GM19455 (cell line): ENCODE results near the gene RAI2.

ENCODE experiments used
- ATAC-seq: cut with Tn5 transposase; IDR thresholded peaks from one replicate; pipeline ENCODE4 v1.9.1; 2021; ENCODE audit not compliant: unreplicated experiment

Gene RAI2

GRCh38 chrX:17860811-17861488 is at the start of gene RAI2:
Gene RAI2 (minus strand): TSS chrX:17861298. CDS start chrX:17802010, 59,288 bp downstream.
- no peak for ATAC-seq

DNA sequence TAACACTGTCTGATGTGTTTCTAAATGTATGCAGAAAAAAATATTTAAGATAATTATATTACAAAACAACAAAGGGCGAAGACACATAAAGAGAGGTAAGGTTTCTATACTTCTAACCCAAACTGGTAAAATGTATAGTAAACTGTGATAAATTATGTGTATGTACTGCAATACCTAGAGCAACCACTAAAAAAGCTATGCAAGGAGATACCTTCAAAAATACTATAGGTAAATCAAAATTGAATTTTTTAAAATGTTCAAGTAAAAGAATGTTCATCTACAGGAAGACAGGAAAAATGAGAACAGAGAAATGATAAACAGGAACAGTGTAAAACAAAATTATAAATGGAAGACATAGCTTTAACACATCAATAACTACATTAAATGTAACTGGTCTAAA is 27.3 kb upstream of the RAI2 start:
- ATAC-seq, result no peak

GRCh38 chrX:17882680-17883079 is 21.6 kb upstream of the RAI2 start:
- ATAC-seq, result no peak

DNA sequence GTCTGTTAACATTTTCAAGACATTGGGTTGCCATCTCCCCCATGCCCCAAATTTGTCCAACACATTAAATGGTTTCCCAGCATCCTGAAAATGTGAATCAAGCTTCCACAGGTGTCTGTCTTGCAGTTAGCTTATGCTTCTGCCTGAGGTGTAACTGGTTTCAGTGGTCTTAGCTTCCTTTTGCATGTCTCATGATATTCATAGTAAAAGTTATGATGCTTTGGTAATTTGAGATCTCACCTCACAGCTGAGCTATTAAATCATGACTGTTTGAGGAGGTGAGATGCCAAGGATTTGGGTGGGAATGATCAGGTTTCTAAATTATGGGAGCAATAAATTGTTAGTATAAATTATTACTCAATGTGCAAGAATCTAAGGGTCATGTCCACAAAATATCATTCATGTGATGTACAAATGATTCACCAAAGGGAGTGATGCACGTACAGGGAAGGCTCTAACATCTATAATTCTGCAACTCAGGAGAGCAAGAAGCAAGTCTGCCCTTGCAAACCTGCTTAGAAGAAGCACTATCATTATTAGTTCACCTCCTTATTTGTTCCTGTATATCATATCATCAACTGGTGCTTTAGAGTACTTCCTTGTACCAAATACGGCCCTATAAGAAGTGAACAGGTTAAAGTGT is 17.1 kb upstream of the RAI2 start:
- ATAC-seq, result no peak

DNA sequence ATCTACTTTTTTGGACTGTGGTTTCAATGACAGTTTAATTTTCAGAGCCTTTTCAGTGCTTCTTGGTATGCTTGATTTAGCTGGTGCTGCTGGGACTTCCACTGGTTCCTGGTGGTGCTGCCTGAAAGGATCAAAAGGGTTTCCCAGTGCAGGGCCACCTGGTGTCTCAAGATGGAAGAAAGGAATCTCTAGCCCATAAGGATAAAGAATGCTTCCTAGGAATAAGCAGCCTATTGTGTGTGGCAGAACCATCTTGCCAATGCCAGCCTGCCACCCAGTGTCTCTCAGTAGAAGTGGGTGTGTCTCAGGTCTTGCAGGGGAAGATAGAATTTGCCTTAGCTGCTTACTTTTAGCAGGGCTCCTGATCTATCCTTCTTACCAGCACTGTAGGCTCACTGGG is 15.0 kb upstream of the RAI2 start:
- no peak for ATAC-seq

DNA sequence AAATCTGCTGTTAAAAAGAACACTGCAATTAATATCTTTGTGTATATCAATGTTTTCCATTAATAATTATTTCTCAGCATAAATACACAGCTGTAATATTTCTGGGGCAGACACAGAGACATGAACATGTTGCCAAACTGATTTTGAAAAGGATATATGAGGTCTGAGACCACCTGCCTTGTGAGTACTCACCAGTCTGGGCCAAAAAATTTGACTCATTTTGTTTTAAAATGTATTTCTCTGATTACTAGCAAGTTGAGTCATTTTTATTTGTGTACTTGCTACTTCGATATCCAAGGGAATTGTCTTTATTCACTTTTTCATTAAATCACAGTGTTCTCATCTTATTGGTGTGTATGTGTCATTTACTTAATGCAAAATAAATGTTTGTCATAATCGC is 8.5 kb upstream of the RAI2 start:
- ATAC-seq, result no peak

DNA sequence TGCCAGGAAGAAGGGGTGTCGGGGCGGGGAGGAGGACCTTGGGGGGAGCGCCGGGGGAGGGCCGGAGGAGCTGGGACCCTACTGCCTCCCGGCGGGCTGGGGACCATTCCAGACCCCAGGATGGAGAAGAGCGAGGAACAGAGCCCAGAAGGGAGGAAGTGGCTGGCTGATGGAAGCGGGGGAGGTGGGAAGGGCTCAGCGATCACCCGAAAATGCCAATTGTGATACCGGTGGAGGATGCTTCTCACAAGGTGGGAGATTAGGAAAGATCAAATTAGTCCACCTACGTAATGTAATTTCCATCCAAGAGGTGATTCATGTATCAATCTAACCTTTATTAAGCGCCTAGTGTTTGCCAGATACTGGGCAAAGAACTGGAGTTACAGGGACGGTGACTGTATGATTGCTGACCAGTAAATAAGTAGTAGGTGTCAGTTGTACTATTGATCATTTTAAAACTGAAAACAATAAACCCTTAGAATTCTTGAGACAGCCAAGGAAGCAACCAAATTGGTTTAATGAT is 452 bp upstream of the RAI2 start:
- no peak for ATAC-seq

DNA sequence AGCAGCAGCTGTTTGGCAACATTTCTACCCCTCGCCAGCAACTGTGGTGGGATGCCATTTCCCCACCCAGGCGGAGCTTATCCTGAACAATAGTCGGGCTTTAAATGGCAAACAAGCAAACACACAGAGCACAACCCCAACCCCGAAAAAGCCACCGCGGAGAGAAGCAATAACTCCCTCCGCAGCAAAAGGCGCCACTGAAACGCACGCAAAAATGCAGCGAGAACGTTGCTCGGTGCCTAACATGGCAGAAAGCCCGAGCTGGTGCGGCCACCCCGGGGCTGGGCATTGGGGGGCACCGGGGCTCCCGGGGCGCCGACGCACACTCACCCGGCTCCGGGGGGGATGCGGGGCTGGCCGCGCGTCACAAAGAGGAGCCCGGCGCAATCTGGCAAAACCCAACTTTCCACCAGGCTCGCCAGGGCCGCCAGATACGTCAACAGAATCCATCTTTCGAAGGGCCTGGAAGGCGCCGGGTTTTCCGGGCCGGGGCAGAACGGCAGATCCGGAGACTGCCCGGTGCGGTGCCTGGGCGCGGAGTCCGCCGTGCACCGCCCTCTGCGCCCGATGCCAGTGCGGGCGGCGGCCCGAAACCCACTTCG is 818 bp downstream of the RAI2 start:
- no peak for ATAC-seq

DNA sequence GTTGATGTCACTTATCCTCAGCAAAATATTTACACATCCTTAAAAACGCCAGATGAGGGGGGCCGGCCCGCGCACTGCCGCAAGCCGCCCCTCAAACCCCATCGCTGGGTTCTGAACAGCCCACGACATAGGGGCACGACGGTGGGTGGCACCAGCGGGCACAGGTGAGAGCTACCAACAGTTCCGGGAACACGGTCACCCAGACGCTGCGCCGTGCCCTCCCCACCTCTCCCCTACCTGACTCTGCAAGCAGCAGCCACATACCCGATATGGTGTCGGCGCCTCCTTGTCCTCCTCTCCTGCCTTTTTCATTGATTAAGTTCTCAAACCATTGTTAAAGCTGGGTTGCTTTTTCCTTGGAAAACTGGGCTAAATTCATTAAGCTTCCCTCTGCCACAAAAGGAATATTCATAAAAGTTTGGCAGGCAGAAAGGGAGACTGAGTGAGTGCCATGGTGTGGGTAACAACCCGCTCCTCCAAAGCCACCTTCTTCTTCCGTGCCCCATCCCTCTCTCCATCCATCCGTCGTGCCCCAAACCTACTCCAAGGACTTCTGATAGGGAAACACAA is 1.4 kb downstream of the RAI2 start:
- no peak for ATAC-seq

GRCh38 chrX:17854531-17854930 is 6.6 kb downstream of the RAI2 start:
- ATAC-seq, result no peak

GRCh38 chrX:17854069-17854468 is 7.0 kb downstream of the RAI2 start:
- ATAC-seq, result no peak

DNA sequence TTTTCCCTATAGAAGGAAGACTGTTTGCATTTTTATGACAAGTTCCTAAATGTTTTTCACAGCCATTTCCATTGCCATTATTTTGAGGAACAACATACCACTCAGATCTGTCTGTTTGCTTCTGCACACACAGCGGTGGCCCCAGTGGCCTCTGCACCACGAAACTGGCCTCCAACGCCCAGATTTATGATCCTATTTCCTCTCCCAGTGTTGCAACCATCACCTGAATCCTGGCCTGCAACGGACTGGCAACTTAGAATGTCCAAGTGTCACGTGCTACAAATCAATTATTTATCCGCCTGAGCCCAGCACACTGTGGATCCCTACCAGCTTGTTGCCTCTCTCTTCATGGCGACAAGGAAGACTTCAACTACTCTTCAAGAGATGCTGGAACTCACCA is 9.2 kb downstream of the RAI2 start:
- no peak for ATAC-seq

GRCh38 chrX:17848545-17849265 is 12.4 kb downstream of the RAI2 start:
- ATAC-seq, result no peak

DNA sequence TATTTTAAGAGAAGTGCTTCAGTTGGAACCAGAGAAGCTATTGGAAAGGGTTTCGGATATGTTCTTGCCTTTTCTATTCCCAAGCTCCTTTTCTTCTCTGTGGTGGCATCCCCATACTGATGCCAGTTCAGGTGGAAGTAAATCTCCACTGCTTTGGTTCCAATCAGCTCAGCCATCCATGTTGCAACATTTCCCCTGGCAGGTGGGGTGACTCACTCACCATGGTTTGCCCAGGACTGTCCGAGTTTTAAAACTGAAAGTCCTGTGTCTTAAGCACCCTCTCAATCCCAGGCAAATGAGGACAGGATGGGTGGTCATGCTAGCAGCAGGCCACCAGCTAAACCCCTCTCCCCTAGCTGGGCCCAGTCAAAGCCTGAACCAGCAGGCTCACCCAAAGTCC is 15.1 kb downstream of the RAI2 start:
- no peak for ATAC-seq

GRCh38 chrX:17844236-17844635 is 16.9 kb downstream of the RAI2 start:
- no peak for ATAC-seq

DNA sequence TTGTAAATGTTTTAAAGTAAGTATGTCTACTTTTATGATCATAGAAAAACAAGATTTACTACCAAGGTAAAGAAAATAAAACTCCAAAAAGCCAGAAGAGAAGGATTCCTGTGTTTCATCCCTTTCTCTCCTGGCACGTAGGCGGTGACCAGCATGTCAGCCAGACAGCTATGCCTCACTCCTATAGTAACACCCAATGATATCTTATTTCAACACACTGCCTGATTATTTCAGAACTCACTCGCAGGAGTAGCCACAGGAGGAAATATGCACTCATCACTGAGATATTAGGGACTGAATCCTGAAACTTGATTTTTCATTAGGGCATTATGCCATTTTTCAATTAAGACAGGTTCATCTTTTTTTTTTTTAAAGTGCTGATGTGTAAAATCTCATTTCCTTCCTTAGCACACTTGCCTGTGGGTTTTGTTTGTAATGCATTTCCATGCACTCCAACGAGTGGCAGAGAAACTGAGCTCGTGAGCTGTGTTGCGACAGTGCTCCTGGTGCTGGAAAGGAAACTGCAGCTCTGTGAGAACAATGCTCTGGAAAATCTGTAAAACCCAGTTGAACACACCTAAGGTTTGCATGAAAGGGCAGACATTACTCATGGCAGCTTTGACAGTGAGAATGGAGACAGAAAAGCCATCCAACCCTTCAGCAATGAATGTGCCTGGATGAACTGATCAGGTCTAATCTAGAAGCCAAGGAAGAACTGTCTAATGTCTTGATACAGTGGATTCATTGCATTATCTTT is 18.2 kb downstream of the RAI2 start:
- ATAC-seq, result no peak

DNA sequence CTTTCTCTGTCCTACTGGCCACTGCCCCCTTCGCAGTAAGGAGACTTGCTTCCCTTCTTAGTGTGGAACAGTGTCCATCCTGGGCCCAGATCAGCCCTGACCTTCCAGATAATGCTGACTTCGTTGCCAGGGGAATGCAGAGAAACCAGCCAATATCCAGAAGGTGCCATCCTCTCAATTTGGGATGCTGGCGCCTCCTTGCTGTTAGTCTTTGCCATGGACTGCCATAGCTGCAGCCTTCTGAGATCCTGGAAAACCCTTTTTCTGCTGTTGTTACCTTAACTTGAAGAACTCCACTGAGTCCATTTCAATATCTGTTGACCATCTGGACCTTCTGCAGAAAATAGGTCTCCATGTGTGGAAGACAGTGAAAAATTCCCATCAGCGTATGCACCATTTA is 21.8 kb downstream of the RAI2 start:
- no peak for ATAC-seq

DNA sequence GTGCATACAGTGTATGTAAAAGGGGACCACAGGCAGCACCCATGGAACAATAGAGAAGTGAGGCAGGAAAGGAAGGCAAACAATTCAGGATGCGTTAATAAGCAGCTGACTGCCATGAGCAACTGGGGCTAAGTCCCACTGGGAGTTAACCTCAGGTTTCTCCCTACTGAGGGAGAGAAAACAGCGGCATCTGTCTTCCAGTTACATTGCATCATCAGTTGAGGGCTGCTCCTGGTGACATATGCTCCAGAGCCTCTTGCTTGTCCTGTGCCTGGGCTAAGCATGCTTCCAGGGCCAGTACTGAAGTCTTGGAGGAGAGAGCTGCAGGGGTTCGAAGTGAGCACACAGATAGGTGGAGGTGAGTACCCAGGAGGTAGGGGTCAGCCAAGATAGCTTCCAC is 24.3 kb downstream of the RAI2 start:
- no peak for ATAC-seq

DNA sequence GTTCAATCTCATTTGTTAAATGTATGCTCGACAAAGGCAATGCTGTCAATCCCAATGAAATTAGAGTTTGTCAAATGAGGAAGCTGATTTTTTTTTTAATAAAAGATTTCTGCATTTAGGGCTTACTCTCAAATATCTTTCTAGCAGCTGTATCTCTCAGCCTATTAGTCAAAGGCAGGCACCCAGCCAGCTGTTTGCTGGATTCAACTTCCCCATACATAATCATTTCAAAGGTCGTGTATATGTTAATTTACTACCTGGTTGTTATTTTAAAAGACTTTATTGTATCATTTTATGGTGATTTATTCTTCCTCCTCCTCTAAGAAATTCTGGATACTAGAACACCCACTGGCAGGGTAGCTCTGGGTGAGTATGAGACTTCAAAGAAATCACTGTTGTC is 27.1 kb downstream of the RAI2 start:
- ATAC-seq, result no peak

DNA sequence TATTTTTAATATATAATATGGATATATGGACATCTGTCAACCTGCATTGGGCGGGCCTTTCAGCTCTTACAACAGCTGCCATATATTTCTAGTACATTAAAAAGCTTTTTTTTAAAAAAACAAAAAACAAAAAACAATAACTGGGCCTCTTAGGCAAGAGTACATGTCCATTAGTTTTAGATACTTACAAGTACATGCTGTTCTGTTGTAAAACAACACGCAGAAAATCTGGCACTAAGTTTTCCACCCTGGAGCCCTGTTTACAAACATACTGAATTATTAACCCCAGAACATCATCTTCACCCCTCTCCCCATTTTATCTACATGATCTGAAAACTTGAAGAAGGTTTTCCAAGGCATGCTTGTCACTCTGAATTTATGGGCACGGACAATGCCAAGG is 29.8 kb downstream of the RAI2 start:
- no peak for ATAC-seq

DNA sequence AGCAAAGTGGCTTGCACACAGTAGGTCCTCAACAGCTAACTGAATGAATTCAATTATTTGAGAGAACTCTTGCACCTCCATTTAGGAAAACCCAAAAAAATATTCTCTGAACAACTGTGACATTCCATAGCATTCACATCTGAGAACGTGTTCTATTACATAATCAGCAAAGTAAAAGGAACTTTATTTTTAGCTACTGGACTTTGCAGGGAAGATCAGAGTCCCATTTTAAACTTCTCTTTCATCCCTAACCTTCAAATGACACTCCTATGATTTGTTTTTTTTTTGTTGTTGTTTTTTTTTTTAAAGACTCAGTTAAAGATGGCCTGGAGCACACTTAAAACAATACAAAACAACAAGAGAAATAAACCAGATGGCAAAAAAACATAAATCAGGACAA is 30.9 kb downstream of the RAI2 start:
- ATAC-seq, result no peak
